HG02798 (cell line): ENCODE measurements around the gene PCGF2.

ENCODE experiments used
- ATAC-seq: cut with Tn5 transposase; IDR thresholded peaks from one replicate; pipeline ENCODE4 v1.9.1; 2021; ENCODE audit warnings: mild to moderate bottlenecking; ENCODE audit not compliant: unreplicated experiment, poor library complexity

PCGF2 gene

GRCh38 chr17:38719943-38720641, 28.0 kb downstream of the PCGF2 start:
- ATAC-seq, result no peak

DNA sequence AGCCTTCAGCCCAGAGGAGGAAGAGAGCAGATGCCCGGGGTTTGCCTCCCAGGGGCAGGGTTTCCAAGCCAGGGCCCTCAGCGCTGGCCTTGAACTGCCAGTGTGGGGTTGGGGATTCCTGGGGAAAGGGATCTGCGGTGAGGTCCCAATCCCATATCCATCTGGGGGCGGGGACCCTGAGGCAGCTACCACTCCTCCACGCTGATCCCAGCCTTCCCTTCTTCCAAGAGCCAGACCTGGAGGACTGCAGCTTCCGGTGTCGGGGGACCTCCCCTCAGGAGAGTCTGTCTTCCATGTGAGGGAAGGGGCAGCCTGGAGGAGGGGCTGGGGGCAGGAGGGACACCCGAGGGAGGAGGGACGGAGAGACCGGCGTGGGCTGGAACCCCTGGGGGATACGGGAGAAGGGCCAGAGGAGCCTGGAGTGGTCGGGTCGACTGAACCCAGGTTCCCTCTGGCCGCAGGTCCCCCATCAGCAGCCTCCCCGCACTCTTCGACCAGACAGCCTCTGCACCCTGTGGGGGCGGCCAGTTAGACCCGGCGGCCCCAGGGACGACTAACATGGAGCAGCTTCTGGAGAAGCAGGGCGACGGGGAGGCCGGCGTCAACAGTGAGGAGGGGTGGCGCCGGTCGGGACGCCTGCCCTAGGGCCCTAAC, 28.7 kb downstream of the PCGF2 start:
- no peak for ATAC-seq

DNA sequence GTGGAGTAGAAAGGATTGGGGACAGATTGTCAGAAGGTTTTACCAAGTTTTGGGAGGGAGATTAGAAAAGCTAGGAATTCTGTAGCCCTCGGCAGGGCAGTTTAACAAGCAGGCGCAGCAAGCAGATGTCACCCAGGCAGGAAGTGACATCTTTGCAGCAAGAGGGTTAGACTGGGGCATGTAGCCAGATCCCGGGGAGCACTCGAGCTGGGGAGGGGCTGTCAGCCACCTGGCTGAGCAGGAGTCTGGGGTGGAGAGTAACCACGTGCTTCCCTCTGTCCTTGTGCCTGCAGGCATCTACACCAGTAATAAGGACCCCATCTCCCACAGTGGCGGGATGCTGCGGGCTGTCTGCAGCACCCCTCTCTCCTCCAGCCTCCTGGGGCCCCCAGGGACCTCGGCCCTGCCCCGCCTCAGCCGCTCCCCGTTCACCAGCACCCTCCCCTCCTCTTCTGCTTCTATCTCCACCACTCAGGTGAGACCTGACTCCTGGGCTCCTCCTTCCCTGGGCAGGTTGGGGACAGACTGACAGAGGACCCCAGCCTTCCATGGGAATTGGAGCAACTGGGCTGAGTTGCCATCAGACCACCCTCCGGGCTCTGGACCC, 30.9 kb downstream of the PCGF2 start:
- ATAC-seq, result no peak

DNA sequence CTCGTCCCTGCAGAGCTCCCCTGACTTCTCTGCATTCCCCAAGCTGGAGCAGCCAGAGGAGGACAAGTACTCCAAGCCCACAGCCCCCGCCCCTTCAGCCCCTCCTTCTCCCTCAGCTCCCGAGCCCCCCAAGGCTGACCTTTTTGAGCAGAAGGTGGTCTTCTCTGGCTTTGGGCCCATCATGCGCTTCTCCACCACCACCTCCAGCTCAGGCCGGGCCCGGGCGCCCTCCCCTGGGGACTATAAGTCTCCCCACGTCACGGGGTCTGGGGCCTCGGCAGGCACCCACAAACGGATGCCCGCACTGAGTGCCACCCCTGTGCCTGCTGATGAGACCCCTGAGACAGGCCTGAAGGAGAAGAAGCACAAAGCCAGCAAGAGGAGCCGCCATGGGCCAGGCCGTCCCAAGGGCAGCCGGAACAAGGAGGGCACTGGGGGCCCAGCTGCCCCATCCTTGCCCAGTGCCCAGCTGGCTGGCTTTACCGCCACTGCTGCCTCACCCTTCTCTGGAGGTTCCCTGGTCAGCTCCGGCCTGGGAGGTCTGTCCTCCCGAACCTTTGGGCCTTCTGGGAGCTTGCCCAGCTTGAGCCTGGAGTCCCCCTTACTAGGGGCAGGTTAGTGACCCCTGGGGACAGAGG, 31.6 kb downstream of the PCGF2 start:
- ATAC-seq, result no peak

DNA sequence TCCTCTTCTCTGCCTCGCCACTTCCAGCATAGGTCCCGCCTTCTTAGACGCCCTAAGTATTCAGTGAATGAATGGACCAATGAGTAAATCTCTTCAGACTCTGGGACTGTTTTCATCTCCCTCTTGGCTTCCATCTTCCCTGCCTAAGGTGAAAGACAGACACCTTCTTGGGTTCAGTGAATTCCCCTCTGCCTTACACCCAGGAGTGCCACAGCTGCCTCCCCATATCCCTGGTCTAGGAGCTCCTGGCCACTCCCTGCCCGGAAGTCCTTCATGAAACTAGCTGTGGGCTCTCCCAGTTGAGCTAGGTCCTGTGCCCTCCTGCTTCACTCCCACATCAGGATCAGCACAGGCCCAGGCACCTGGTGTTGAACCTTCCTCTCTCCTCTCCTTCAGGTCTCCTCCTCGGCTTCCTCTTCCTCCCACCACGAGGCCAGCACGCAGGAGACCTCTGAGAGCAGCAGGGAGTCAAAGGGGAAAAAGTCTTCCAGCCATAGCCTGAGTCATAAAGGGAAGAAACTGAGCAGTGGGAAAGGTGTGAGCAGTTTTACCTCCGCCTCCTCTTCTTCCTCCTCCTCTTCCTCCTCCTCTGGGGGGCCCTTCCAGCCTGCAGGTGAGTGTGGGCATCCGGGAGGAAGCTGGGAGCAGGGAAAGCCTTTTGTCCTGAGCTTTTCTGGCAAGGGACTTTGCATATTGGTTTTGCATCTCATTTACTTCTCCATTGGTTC, 32.8 kb downstream of the PCGF2 start:
- no peak for ATAC-seq

- no peak for ATAC-seq
Observed at GRCh38 chr17:38713456-38714075, 34.6 kb downstream of the PCGF2 start.

DNA sequence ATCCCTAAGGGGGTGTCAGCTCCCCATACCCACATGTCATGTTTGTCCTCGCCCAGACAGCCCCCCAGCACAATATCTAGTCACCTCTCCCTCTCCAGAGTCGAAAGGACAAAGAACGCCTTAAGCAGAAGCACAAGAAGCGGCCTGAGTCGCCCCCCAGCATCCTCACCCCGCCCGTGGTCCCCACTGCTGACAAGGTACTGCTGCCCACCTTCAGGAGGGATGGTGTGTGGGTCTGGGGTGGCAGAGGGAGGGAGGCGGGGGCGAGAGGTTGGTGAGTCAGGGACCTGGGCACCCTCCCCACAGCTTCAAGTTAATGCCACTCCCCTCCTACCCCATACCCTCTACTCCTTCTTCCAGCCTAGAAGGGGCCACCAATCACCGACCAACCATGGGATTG, 35.5 kb downstream of the PCGF2 start:
- no peak for ATAC-seq

DNA sequence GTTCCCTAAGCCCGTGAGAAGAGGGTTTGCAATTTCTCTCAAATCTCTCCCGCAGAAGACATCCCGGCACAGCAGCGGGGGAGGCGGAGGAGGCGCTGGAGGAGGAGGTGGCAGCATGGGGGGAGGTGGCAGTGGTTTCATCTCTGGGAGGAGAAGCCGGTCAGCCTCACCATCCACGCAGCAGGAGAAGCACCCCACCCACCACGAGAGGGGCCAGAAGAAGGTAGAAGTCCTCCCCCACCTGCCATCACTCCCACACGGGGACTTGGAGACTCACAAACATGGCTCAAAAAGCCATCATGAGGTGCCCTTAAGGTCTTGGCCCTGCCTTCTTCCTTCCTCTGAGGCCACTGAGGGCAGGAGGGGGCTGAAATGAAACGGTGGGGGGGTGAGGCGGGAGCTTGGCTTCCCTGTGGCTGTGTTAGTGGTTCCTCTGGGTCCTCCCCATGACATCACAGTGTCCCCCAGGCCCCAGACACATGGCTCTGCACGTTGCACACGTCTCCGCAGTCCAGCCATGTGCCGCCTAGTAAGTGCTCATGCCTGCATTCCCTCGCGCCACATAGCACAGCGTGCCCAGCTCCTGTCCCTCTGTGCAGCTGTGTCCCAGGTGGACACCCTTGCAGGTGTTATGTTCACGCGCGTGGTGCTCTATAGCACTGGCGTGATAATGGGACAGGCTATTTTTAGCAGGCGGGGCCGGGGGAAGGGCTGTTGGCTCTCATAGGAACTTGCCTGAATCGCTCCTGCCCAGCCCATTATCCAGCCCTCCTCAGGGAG, 36.2 kb downstream of the PCGF2 start:
- ATAC-seq, result no peak

DNA sequence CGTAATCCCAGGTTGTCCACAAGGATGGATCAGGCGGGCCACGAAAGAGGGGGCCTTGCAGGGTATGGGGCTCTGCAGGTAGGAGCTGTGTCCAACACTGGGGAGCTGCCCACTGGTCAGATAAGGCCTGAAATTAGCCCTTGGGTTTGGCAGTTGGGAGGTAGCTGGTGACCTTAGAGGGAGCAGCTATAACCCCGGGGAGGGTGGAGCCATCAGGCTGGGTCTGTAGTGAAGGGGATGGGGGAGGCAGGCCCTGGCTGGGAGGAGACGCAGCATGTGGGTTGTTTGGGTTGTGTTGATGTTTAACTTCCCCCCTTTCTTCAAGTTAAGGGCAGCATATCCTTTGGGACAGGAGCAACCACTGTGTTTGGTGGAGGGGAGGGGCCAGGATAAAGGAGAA, 37.2 kb downstream of the PCGF2 start:
- ATAC-seq, result no peak

DNA sequence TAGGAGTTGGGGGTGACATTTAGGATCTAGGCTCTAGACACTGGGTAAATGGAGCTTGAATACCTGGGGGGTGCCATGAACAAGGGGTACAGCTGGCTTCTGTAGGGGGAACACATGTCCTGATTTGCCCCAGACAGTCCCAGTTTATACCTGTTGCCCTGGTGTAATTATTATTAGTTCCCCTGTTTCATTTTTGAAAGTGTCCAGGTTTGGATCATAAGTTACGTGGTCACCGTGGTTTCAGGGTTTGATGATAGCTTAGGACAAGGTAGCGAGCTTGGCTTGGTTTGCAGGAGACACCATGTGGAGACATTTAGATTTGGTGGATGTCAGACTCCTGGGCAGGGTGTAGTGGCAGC, 37.6 kb downstream of the PCGF2 start:
- no peak for ATAC-seq

GRCh38 chr17:38709864-38710603, 38.1 kb downstream of the PCGF2 start:
- no peak for ATAC-seq

DNA sequence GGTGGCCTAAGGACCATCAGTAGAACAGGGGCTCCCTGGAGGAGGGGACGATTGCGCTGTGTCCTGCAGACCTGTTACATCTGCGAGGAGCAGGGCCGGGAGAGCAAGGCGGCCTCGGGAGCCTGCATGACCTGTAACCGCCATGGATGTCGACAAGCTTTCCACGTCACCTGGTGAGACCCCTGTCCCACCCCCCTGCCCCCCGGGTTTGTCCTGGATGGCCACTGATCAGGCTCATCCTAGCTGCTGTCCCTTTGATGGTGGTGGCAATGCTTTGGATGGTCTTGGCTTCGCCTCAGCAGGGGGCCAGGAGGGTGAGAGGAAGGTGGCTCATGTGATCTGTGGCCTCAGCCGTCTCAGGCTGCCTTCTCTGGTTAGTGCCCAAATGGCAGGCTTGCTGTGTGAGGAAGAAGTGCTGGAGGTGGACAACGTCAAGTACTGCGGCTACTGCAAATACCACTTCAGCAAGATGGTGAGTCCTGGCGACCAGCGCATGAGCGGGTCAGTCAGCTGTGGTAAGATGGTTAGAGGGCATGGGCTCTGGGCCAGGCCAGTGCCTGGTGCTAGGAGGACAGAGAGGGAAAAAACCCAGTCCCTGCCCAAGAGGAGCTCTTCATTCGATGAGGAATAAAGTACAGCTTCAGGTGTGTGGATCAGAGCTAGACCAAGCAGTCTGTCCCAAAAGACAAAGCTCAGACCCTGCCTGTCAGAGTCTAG, 38.9 kb downstream of the PCGF2 start:
- ATAC-seq, result no peak

DNA sequence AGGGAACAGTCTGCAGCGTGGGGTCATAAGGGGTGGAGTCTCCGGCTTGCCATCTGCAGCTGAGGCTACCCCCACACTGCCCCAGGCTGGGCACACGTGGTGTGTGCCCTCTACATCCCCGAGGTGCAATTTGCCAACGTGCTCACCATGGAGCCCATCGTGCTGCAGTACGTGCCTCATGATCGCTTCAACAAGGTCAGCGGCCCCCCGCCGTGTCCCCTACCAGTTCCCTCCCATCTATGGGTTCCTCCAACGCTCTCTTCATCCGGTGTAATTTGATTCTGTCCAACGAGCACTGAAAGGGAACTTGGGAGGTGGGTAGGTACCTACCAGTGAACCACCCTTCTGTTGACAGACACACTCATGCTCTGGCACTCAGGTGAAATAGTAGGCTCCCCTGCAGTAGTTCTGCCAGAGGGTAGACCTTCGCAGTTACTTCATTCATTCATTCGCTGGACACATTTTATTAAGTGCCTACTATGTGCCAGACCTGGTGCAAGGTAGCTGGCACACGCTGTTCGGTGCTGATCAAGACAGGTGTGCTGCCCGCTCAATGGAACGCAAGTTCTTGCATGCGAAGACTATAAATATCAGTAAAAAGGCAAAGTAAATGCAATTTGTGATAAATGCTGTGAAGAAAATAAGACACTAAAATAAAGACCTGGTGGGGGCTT, 40.3 kb downstream of the PCGF2 start:
- no peak for ATAC-seq

GRCh38 chr17:38706505-38707216, 41.5 kb downstream of the PCGF2 start:
- no peak for ATAC-seq

- ATAC-seq, result no peak
Observed at GRCh38 chr17:38705803-38706504, 42.2 kb downstream of the PCGF2 start.

DNA sequence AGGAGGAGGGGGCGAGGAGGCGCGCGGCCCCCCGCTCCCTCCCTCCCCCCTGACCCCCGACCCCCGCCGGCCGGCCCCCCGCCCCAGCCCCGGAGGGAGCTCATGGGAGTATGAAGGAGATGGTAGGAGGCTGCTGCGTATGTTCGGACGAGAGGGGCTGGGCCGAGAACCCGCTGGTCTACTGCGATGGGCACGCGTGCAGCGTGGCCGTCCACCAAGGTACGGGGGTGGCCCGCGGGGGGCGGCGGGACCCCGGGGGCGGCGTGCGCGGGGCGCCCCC, 42.7 kb downstream of the PCGF2 start:
- no peak for ATAC-seq
